Stomach (tissue), 4 donors: Measurements from ENCODE around the gene ZNF808.

Experiments used
- EP300 ChIP-seq: sonication (generic); formaldehyde crosslinking; IDR thresholded peaks from one replicate; pipeline ENCODE4 v1.6.1; 2017; ENCODE audit warnings: antibody characterized with exemption
- POLR2A ChIP-seq, 4 donors: fragments of 450-650 bp; IDR thresholded peaks; one replicate each; pipeline ENCODE4 v1.6.1; 2016; ENCODE audit warnings: antibody characterized with exemption in 4 of 4, control low read depth in 2 of 4, mild to moderate bottlenecking in 1 of 4, moderate library complexity in 1 of 4
- POLR2AphosphoS5 ChIP-seq, 3 donors: sonication (generic); formaldehyde crosslinking; IDR thresholded peaks; one replicate each; pipeline ENCODE4 v1.6.1; 2016; ENCODE audit warnings: antibody characterized with exemption in 3 of 3
- TF ChIP-seq, protein P1 (sequence below), 7 experiments: fragments of 450-650 bp in 4 of 7; fragments of 200-600 bp in 3 of 7; sonication (generic) in 3 of 7; IDR thresholded peaks; one replicate each; pipeline ENCODE4 v1.5.1; 2016 to 2019; ENCODE audit warnings: antibody characterized with exemption in 7 of 7, control low read depth in 2 of 7, mild to moderate bottlenecking in 1 of 7

DNA sequence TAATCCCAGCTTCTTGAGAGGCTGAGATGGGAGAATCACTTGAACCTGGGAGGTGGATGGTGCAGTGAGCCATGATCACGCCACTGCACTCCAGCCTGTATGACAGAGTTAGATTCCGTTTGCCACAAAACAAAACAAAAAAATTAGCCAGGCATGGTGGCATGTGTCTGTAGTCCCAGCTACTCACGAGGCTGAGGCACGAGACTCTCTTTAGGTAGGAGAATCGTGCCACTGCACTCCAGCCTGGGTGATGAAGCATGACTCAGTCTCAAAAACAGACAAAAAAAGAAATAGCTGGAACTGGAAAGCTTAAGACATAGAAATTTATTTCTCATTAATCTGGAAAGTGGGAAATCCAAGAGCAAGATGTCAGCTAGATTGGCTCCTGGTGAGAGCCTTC is 20.2 kb upstream of the ZNF808 start:
- TF ChIP-seq, protein P1, sequence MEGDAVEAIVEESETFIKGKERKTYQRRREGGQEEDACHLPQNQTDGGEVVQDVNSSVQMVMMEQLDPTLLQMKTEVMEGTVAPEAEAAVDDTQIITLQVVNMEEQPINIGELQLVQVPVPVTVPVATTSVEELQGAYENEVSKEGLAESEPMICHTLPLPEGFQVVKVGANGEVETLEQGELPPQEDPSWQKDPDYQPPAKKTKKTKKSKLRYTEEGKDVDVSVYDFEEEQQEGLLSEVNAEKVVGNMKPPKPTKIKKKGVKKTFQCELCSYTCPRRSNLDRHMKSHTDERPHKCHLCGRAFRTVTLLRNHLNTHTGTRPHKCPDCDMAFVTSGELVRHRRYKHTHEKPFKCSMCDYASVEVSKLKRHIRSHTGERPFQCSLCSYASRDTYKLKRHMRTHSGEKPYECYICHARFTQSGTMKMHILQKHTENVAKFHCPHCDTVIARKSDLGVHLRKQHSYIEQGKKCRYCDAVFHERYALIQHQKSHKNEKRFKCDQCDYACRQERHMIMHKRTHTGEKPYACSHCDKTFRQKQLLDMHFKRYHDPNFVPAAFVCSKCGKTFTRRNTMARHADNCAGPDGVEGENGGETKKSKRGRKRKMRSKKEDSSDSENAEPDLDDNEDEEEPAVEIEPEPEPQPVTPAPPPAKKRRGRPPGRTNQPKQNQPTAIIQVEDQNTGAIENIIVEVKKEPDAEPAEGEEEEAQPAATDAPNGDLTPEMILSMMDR (IDR thresholded peaks at IDR 0.05), result no peak
- TF ChIP-seq EP300, result no peak
- no peak for TF ChIP-seq POLR2A (IDR thresholded peaks at IDR 0.05)
- no peak for TF ChIP-seq POLR2AphosphoS5 (IDR thresholded peaks at IDR 0.05)
